Endothelial cell of umbilical vein (primary cell): ENCODE results near the gene TSPAN1. TPM values are rescaled to one million over a fixed set of nuclear protein-coding genes. Genes with fewer than 3 reads are reported as not detected.

ENCODE experiments used
- BruUV-seq: library from RNA; stranded (reverse); fragments of 400-500 nt; replicated peaks from 2 replicates; lab custom pipeline; 2021; lab: Mats Ljungman, UMichigan
- CTCF ChIA-PET: fragments of 300-600, 350-600 bp; sonication (Branson Sonifier 250); formaldehyde crosslinking; loops from one replicate; lab custom pipeline; 2021; ENCODE audit warnings: antibody characterized with exemption, inconsistent platforms; lab: Charles Lee
- POLR2A ChIA-PET: fragments of 300-600, 350-600 bp; sonication (Branson Sonifier 250); formaldehyde crosslinking; loops from one replicate; lab custom pipeline; 2021; ENCODE audit warnings: antibody characterized with exemption, inconsistent platforms; lab: Charles Lee
- DNase-seq: peaks from one replicate; pipeline ENCODE4 v3.0.0-alpha.2; 2011; ENCODE audit warnings: low read depth, low spot score
- FAIRE-seq: peaks from 2 replicates; lab custom pipeline; 2011; peaks lifted over from hg19 to GRCh38; lab: Jason Lieb, UNC
- H2AFZ ChIP-seq: 2 replicates; pipeline ENCODE4 v1.6.0; 2012; ENCODE audit warnings: low read depth, low read length, control low read depth, inconsistent platforms
- H3K27ac ChIP-seq: 2 replicates; pipeline ENCODE4 v1.5.1; 2011; ENCODE audit warnings: low read depth, mild to moderate bottlenecking, control low read depth, low read length, moderate library complexity; ENCODE audit not compliant: insufficient read depth
- H3K27me3 ChIP-seq, 2 experiments: 2 replicates each; pipeline versions ENCODE4 v1.6.0 to v1.6.1; 2011; ENCODE audit warnings: low read length in 2 of 2, mixed read lengths in 1 of 2; ENCODE audit not compliant: control insufficient read depth in 2 of 2, insufficient read depth in 2 of 2
- H3K36me3 ChIP-seq, 2 experiments: 2 replicates in 1 of 2; 3 replicates in 1 of 2; pipeline ENCODE4 v1.5.1; 2011; ENCODE audit warnings: low read length in 2 of 2, mild to moderate bottlenecking in 1 of 2, moderate library complexity in 1 of 2; ENCODE audit not compliant: control insufficient read depth in 2 of 2, insufficient read depth in 2 of 2; ENCODE audit errors: extremely low read depth in 1 of 2
- H3K4me1 ChIP-seq: 3 replicates; pipeline ENCODE4 v1.5.1; 2011; ENCODE audit warnings: mild to moderate bottlenecking, low read length; ENCODE audit not compliant: control insufficient read depth, insufficient read depth; ENCODE audit errors: extremely low read depth
- H3K4me2 ChIP-seq: 2 replicates; pipeline ENCODE4 v1.6.1; 2011; ENCODE audit warnings: low read length, control low read depth, mixed read lengths; ENCODE audit not compliant: insufficient read depth
- H3K4me3 ChIP-seq, 3 experiments: fragments of 200-600 bp in 1 of 3; sonication (generic), shearing (Covaris generic) in 1 of 3; replicated peaks in 1 of 3; 2 replicates each; pipeline ENCODE4 v1.5.1; 2011 to 2016; ENCODE audit warnings: control low read depth in 3 of 3, low read length in 3 of 3, mild to moderate bottlenecking in 2 of 3, inconsistent platforms in 1 of 3, low read depth in 1 of 3, moderate library complexity in 1 of 3; ENCODE audit not compliant: insufficient read depth in 1 of 3
- H3K79me2 ChIP-seq: 2 replicates; pipeline ENCODE4 v1.6.0; 2012; ENCODE audit warnings: low read length, inconsistent platforms; ENCODE audit not compliant: control insufficient read depth, insufficient read depth
- H3K9ac ChIP-seq: replicated peaks from 2 replicates; pipeline ENCODE3; 2011; ENCODE audit warnings: low read length, control low read depth; ENCODE audit not compliant: insufficient read depth; ENCODE audit errors: extremely low read depth
- H3K9me1 ChIP-seq: replicated peaks from 3 replicates; pipeline ENCODE4 v1.6.0; 2011; ENCODE audit warnings: mild to moderate bottlenecking, low read length; ENCODE audit not compliant: control insufficient read depth, insufficient read depth; ENCODE audit errors: extremely low read depth
- H3K9me3 ChIP-seq: replicated peaks from 2 replicates; pipeline ENCODE4 v1.5.1; 2012; ENCODE audit warnings: low read length, inconsistent platforms; ENCODE audit not compliant: control insufficient read depth, insufficient read depth
- H4K20me1 ChIP-seq: replicated peaks from 2 replicates; pipeline ENCODE3; 2011; ENCODE audit warnings: mild to moderate bottlenecking, low read length; ENCODE audit not compliant: control insufficient read depth, insufficient read depth; ENCODE audit errors: extremely low read depth
- EZH2 ChIP-seq: IDR thresholded peaks from 2 replicates; pipeline ENCODE4 v1.6.1; 2012; ENCODE audit warnings: borderline replicate concordance, low read depth, mild to moderate bottlenecking, moderate library complexity, low read length, inconsistent platforms; ENCODE audit not compliant: severe bottlenecking
- FOS ChIP-seq: IDR thresholded peaks from 2 replicates; pipeline ENCODE4 v1.6.1; 2011; ENCODE audit warnings: mild to moderate bottlenecking, low read length, moderate library complexity, borderline replicate concordance; ENCODE audit not compliant: insufficient read depth
- GATA2 ChIP-seq: IDR thresholded peaks from 2 replicates; pipeline ENCODE4 v1.7.0; 2011; ENCODE audit warnings: low read depth, mild to moderate bottlenecking, moderate library complexity, mixed read lengths, low read length; ENCODE audit not compliant: insufficient read length, insufficient read depth
- JUN ChIP-seq: IDR thresholded peaks from 2 replicates; pipeline ENCODE4 v1.6.1; 2011; ENCODE audit warnings: borderline replicate concordance, low read depth; ENCODE audit not compliant: insufficient read length, insufficient read depth
- MAX ChIP-seq: IDR thresholded peaks from 2 replicates; pipeline ENCODE4 v1.6.1; 2011; ENCODE audit not compliant: insufficient read depth, insufficient read length
- MYC ChIP-seq: IDR thresholded peaks from one replicate; pipeline ENCODE4 v1.6.1; 2011; ENCODE audit warnings: mild to moderate bottlenecking, low read depth, low read length
- POLR2A ChIP-seq: IDR thresholded peaks from 2 replicates; pipeline ENCODE4 v1.6.1; 2012; ENCODE audit warnings: low read depth, mild to moderate bottlenecking, control low read depth, low read length
- POLR2AphosphoS5 ChIP-seq: IDR thresholded peaks from 2 replicates; pipeline ENCODE4 v1.6.1; 2012; ENCODE audit warnings: low read depth, mild to moderate bottlenecking, control low read depth, low read length, moderate library complexity; ENCODE audit not compliant: insufficient read depth
- dilution Hi-C: fragments of 300-500 bp; cut with MboI; formaldehyde crosslinking; loops from one replicate; pipeline ENCODE4 v1.15.0; 2019; ENCODE audit warnings: low sequenced_read_pairs; ENCODE audit not compliant: extremely low pct_ligation_motif_present
- intact Hi-C: fragments of 100-400 bp; cut with micrococcal nuclease; formaldehyde crosslinking; loops from one replicate; pipeline ENCODE4 v1.10.0; 2022
- polyA plus RNA-seq, 4 experiments: library from polyadenylated mRNA; depleted of rRNA in 3 of 4; stranded (reverse) in 3 of 4; unstranded in 1 of 4; fragments of >200 nt; gene quantifications; 2 replicates each; pipeline versions ENCODE4 v1.2.1 to v1.2.3, GENCODE V29; 2011 to 2012; ENCODE audit warnings: missing spikeins in 1 of 4
- total RNA-seq: library from RNA; stranded (reverse); gene quantifications from 2 replicates; pipeline ENCODE4 v1.2.3, GENCODE V29; 2021
- TF ChIP-seq, protein P1 (sequence below), 2 donors: IDR thresholded peaks; 1 replicate in 1 of 2; 2 replicates in 1 of 2; pipeline ENCODE4 v1.5.1; 2011; ENCODE audit warnings: low read length in 2 of 2, mild to moderate bottlenecking in 2 of 2, moderate library complexity in 2 of 2, control low read depth in 1 of 2, inconsistent platforms in 1 of 2, low read depth in 1 of 2; ENCODE audit not compliant: insufficient read depth in 1 of 2; ENCODE audit errors: extremely low read depth in 1 of 2

Gene TSPAN1
- total and polyA plus RNA-seq, 2 donors (not counting 3 experiments of a cell fraction or from before 2014, with no cell fraction given) = 0.65 to 0.88 TPM

DNA sequence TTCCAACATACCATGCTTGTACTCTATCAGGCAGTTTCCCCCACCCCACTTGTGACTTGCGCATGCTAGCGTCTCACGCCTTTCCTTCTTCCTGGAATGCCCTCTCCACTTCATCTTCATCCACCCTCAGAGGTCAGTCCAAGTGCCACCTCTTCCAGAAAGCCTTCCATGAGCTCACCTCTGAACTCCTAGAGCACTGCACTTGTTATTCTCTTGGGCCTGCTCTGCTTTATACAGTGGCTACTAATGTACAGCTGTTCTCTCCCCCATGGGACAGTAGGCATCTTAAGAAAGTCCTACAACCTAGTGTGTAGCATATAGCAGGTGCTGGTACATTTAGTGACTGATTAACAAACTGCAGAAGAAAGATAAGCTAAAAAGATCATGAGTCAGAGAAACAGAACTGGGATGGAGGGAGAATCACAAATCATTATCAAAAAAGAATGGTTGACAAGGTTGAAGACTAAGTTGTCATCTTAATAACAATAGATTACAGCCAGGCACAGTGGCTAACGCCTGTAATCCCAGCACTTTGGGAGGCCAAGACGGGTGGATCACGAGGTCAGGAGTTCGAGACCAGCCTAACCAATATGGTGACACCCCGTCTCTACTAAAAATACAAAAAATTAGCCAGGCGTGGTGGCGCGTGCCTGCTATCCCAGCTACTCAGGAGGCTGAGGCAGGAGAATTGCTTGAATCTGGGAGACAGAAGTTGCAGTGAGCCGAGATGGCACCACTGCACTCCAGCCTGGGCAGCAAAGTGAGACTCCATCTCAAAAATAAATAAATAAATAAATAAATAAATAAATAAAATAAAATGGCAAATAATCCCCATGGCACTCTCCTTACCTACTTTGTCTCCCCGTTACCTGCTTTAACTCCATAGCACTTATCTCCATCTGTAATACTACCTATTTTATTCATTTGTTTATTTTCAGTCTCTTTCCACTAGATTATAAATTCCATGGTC is 16.3 kb upstream of the TSPAN1 start:
- Histone ChIP-seq H3K4me3 (no peak overlapping the region), H3K9me1 (no peaks in the 10 kb centered on the region), H3K9me3 (no peaks in the 10 kb centered on the region), H3K27ac (no peak overlapping the region), H3K79me2 (no peaks in the 10 kb centered on the region), H3K4me2 (no peak overlapping the region), H3K36me3 (no peaks in the 10 kb centered on the region), H3K4me1 (no peaks in the 10 kb centered on the region), H4K20me1 (no peaks in the 10 kb centered on the region), H2AFZ (no peak overlapping the region), H3K9ac (no peak overlapping the region), H3K27me3 (peaks cover 0 to 8% of the 10 kb centered on the region in 2 experiments)
- no TSS peak for BruUV-seq
- FAIRE-seq (no peak), DNase-seq (no peak)
- CTCF ChIA-PET = interaction anchor here (0.9 to 1.6 kb wide), 3 partner anchors 10 to 14 kb away, joined by 3 to 4 read pairs (median 4); no protein-coding TSS in a partner anchor
- dilution Hi-C loops (no loop called here), intact Hi-C loops (no loop called here)
- POLR2A ChIA-PET = no interaction called here
- TF ChIP-seq POLR2A (no peak), GATA2 (no peak), MAX (no peak), POLR2AphosphoS5 (no peak), FOS (no peak), EZH2 (no peak), JUN (no peak), MYC (no peak)
- TF ChIP-seq, protein P1, sequence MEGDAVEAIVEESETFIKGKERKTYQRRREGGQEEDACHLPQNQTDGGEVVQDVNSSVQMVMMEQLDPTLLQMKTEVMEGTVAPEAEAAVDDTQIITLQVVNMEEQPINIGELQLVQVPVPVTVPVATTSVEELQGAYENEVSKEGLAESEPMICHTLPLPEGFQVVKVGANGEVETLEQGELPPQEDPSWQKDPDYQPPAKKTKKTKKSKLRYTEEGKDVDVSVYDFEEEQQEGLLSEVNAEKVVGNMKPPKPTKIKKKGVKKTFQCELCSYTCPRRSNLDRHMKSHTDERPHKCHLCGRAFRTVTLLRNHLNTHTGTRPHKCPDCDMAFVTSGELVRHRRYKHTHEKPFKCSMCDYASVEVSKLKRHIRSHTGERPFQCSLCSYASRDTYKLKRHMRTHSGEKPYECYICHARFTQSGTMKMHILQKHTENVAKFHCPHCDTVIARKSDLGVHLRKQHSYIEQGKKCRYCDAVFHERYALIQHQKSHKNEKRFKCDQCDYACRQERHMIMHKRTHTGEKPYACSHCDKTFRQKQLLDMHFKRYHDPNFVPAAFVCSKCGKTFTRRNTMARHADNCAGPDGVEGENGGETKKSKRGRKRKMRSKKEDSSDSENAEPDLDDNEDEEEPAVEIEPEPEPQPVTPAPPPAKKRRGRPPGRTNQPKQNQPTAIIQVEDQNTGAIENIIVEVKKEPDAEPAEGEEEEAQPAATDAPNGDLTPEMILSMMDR (IDR thresholded peaks at IDR 0.05; ENCODE audit: extremely low read depth in 1 of 2, insufficient read depth in 1 of 2, low read depth in 1 of 2, low read length in 2 of 2) = no peak
